Erythroblast (primary cell): ENCODE measurements around the gene FRMD4A.

Source experiments
- GATA1 ChIP-seq: IDR thresholded peaks from 2 replicates; pipeline ENCODE4 v1.6.1; 2011; ENCODE audit warnings: low read depth, mild to moderate bottlenecking, control low read depth, low read length, moderate library complexity
- POLR2A ChIP-seq: IDR thresholded peaks from 2 replicates; pipeline ENCODE4 v1.6.1; 2011; ENCODE audit warnings: mild to moderate bottlenecking, low read length

DNA sequence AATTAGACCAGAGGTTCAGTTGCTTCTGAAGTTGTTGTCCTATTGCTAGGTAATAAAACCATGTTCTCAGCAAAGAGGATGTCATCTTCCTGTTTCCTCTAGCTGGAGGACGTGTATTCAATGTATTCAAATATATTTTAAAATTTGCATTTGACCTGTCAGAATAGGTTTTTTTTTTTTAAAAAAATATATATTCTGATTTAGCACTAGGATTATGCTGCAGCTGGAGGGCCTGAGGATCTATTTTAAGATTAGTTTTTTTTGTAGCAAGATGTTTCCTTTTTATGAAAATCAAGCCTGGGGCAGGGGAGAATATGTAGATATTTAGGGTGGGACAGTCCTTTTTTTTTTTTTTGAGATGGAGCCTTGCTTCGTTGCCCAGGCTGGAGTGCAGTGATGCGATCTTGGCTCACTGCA lies 337.0 kb downstream of the FRMD4A start:
- TF ChIP-seq POLR2A, result no peak
- TF ChIP-seq GATA1, result no peak
